Neural cell (in vitro differentiated cells): ENCODE measurements around the gene CMTM5. TPM values are rescaled to one million over a fixed set of nuclear protein-coding genes. Genes with fewer than 3 reads are reported as not detected.

ENCODE experiments used
- H2AFZ ChIP-seq: fragments of 200-600, 300-800 bp; sonication (generic), shearing (Covaris generic); 2 replicates; pipeline ENCODE4 v1.6.0; 2014; ENCODE audit warnings: low read depth, mild to moderate bottlenecking, antibody characterized with exemption, low read length, moderate library complexity
- H3F3A ChIP-seq: fragments of 200-600 bp; shearing (Covaris generic); 2 replicates; pipeline ENCODE4 v1.6.1; 2016; ENCODE audit warnings: mild to moderate bottlenecking, moderate library complexity, mixed read lengths, antibody characterized with exemption, low read length; ENCODE audit not compliant: insufficient read depth, poor library complexity, severe bottlenecking
- H3K27ac ChIP-seq: fragments of 200-600, 300-800 bp; sonication (generic), shearing (Covaris generic); 2 replicates; pipeline ENCODE4 v1.5.1; 2014; ENCODE audit warnings: mild to moderate bottlenecking, low read length, moderate library complexity
- H3K27me3 ChIP-seq: fragments of 300-800, 200-600 bp; sonication (generic), shearing (Covaris generic); 2 replicates; pipeline ENCODE4 v1.6.0; 2014; ENCODE audit warnings: mild to moderate bottlenecking, low read depth, low read length, moderate library complexity; ENCODE audit not compliant: insufficient read depth
- H3K36me3 ChIP-seq: fragments of 300-800, 200-600 bp; sonication (generic), shearing (Covaris generic); 2 replicates; pipeline ENCODE4 v1.5.1; 2014; ENCODE audit warnings: mild to moderate bottlenecking, antibody characterized with exemption, low read length, moderate library complexity; ENCODE audit not compliant: insufficient read depth
- H3K4me2 ChIP-seq: fragments of 300-800, 200-600 bp; sonication (generic), shearing (Covaris generic); 2 replicates; pipeline ENCODE4 v1.6.0; 2014; ENCODE audit warnings: mild to moderate bottlenecking, low read length
- H3K4me3 ChIP-seq: fragments of 300-800, 200-600 bp; sonication (generic), shearing (Covaris generic); 2 replicates; pipeline ENCODE4 v1.5.1; 2014; ENCODE audit warnings: mild to moderate bottlenecking, low read length, moderate library complexity
- H3K79me2 ChIP-seq: fragments of 200-600 bp; shearing (Covaris generic); replicated peaks from 2 replicates; pipeline ENCODE4 v1.6.0; 2014; ENCODE audit warnings: mild to moderate bottlenecking, low read length, moderate library complexity; ENCODE audit not compliant: insufficient read depth
- H3K9ac ChIP-seq: fragments of 300-800, 200-600 bp; sonication (generic), shearing (Covaris generic); 2 replicates; pipeline ENCODE4 v1.6.1; 2016; ENCODE audit warnings: mild to moderate bottlenecking, low read length, mixed read lengths
- H3K9me2 ChIP-seq: fragments of 200-600 bp; shearing (Covaris generic); 2 replicates; pipeline ENCODE4 v1.6.1; 2016; ENCODE audit warnings: mild to moderate bottlenecking, low read length, mixed read lengths; ENCODE audit not compliant: insufficient read depth
- H3K9me3 ChIP-seq: fragments of 200-600, 300-800 bp; sonication (generic), shearing (Covaris generic); 2 replicates; pipeline ENCODE4 v1.6.1; 2016; ENCODE audit warnings: mild to moderate bottlenecking, mixed run types, low read length, moderate library complexity, mixed read lengths
- H4K20me1 ChIP-seq: fragments of 200-600 bp; shearing (Covaris generic); 2 replicates; pipeline ENCODE4 v1.6.1; 2016; ENCODE audit warnings: mild to moderate bottlenecking, mixed run types; ENCODE audit not compliant: insufficient read depth
- EP300 ChIP-seq: fragments of 450-650 bp; conservative IDR thresholded peaks from 2 replicates; pipeline ENCODE4 v1.6.1; 2014; ENCODE audit warnings: antibody characterized with exemption, mild to moderate bottlenecking, moderate library complexity; ENCODE audit not compliant: poor library complexity, severe bottlenecking
- EZH2 ChIP-seq: fragments of 200-600, 300-800 bp; shearing (Covaris generic), sonication (generic); IDR thresholded peaks from 2 replicates; pipeline ENCODE4 v1.6.1; 2014; ENCODE audit warnings: antibody characterized with exemption, low read length, borderline replicate concordance, mild to moderate bottlenecking; ENCODE audit not compliant: insufficient read depth, poor library complexity, severe bottlenecking
- MXI1 ChIP-seq: fragments of 450-650 bp; conservative IDR thresholded peaks from 2 replicates; pipeline ENCODE4 v1.6.1; 2014; ENCODE audit warnings: antibody characterized with exemption, mild to moderate bottlenecking; ENCODE audit not compliant: poor library complexity, severe bottlenecking
- POLR2AphosphoS5 ChIP-seq: IDR thresholded peaks from 2 replicates; pipeline ENCODE4 v1.6.1; 2012
- RAD21 ChIP-seq: fragments of 450-650 bp; conservative IDR thresholded peaks from 2 replicates; pipeline ENCODE4 v1.6.1; 2014; ENCODE audit warnings: antibody characterized with exemption, mild to moderate bottlenecking, moderate library complexity
- SMC3 ChIP-seq: fragments of 450-650 bp; conservative IDR thresholded peaks from 2 replicates; pipeline ENCODE4 v1.6.1; 2014; ENCODE audit warnings: antibody characterized with exemption, mild to moderate bottlenecking, moderate library complexity; ENCODE audit not compliant: poor library complexity
- TAF1 ChIP-seq: IDR thresholded peaks from 2 replicates; pipeline ENCODE4 v1.6.1; 2012; ENCODE audit warnings: low read depth
- polyA plus RNA-seq: library from polyadenylated mRNA; depleted of rRNA; stranded (reverse); fragments of >200 nt; gene quantifications from 2 replicates; pipeline ENCODE4 v1.2.3, GENCODE V29; 2014
- TF ChIP-seq, protein P1 (sequence below): fragments of 450-650 bp; IDR thresholded peaks from 2 replicates; pipeline ENCODE4 v1.5.1; 2014; ENCODE audit warnings: antibody characterized with exemption, mild to moderate bottlenecking, moderate library complexity; ENCODE audit not compliant: poor library complexity, severe bottlenecking
- TF ChIP-seq, protein P2 (sequence below): IDR thresholded peaks from 2 replicates; pipeline ENCODE4 v1.6.1; 2012; ENCODE audit warnings: borderline replicate concordance

The CMTM5 gene
- polyA plus RNA-seq, 1 donor from 2014 or later: not detected

DNA sequence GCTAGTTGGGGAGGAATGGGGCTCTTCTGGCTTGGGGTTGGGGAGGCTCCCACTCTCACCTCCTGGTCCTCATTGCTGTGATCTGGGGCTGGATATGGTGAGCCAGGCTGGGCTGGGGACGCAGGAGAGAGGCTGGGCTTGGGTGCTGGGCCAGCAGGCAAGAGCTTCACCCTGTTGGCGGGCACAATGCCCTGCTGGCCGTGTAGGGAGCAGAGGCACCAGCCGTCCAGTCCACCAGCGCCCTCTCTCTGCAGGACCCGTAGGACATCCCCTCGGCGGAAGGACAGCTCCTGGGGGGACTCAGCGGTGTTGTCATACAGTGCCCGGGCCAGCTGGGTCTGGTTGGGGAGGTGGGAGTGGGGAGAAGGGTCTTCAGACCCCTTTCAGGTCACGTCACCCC, 16.4 kb upstream of the CMTM5 start:
- no peak overlapping the region for H3K4me3 ChIP-seq
- no peaks in the 10 kb centered on the region for H3K36me3 ChIP-seq
- H3K9me2 ChIP-seq: no peaks in the 10 kb centered on the region
- no peak overlapping the region for H2AFZ ChIP-seq
- TF ChIP-seq SMC3: no peak
- no peak for TF ChIP-seq RAD21
- no peak for TF ChIP-seq TAF1
- TF ChIP-seq EP300: no peak
- TF ChIP-seq POLR2AphosphoS5: no peak
- TF ChIP-seq, protein P1, sequence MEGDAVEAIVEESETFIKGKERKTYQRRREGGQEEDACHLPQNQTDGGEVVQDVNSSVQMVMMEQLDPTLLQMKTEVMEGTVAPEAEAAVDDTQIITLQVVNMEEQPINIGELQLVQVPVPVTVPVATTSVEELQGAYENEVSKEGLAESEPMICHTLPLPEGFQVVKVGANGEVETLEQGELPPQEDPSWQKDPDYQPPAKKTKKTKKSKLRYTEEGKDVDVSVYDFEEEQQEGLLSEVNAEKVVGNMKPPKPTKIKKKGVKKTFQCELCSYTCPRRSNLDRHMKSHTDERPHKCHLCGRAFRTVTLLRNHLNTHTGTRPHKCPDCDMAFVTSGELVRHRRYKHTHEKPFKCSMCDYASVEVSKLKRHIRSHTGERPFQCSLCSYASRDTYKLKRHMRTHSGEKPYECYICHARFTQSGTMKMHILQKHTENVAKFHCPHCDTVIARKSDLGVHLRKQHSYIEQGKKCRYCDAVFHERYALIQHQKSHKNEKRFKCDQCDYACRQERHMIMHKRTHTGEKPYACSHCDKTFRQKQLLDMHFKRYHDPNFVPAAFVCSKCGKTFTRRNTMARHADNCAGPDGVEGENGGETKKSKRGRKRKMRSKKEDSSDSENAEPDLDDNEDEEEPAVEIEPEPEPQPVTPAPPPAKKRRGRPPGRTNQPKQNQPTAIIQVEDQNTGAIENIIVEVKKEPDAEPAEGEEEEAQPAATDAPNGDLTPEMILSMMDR: no peak
- no peak for TF ChIP-seq MXI1
- TF ChIP-seq, protein P2, sequence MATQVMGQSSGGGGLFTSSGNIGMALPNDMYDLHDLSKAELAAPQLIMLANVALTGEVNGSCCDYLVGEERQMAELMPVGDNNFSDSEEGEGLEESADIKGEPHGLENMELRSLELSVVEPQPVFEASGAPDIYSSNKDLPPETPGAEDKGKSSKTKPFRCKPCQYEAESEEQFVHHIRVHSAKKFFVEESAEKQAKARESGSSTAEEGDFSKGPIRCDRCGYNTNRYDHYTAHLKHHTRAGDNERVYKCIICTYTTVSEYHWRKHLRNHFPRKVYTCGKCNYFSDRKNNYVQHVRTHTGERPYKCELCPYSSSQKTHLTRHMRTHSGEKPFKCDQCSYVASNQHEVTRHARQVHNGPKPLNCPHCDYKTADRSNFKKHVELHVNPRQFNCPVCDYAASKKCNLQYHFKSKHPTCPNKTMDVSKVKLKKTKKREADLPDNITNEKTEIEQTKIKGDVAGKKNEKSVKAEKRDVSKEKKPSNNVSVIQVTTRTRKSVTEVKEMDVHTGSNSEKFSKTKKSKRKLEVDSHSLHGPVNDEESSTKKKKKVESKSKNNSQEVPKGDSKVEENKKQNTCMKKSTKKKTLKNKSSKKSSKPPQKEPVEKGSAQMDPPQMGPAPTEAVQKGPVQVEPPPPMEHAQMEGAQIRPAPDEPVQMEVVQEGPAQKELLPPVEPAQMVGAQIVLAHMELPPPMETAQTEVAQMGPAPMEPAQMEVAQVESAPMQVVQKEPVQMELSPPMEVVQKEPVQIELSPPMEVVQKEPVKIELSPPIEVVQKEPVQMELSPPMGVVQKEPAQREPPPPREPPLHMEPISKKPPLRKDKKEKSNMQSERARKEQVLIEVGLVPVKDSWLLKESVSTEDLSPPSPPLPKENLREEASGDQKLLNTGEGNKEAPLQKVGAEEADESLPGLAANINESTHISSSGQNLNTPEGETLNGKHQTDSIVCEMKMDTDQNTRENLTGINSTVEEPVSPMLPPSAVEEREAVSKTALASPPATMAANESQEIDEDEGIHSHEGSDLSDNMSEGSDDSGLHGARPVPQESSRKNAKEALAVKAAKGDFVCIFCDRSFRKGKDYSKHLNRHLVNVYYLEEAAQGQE: no peak
- no peak for TF ChIP-seq EZH2
- H3K27ac ChIP-seq: no peak overlapping the region
- H3K4me2 ChIP-seq: no peak overlapping the region
- no peaks in the 10 kb centered on the region for H3K9me3 ChIP-seq
- H3K79me2 ChIP-seq: peaks cover 25% of the 10 kb centered on the region
- peaks cover 5% of the 10 kb centered on the region for H3K27me3 ChIP-seq
- H3K9ac ChIP-seq: no peak overlapping the region
- no peaks in the 10 kb centered on the region for H4K20me1 ChIP-seq
- H3F3A ChIP-seq: no peaks in the 10 kb centered on the region

DNA sequence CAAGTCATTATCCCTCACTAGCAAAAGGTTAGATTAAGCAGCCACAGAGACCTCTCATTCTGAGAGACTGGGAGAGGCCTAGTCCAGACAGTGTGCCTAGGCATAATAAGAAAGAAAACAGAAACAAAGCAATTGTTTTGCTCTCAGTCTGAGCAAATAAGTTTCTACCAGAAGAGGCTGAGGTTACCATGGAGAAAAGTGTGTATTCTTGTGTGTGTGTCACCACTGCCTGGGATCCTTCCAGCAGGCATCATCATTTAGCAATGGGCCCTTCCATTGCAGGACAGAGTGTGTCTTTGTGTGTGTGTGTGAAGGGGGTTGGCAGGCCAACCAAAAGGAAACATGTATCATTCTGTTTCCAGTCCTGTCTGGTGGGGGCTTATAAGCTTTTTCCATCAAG, 15.5 kb upstream of the CMTM5 start:
- H3K4me3 ChIP-seq: no peak overlapping the region
- no peaks in the 10 kb centered on the region for H3K9me2 ChIP-seq
- peaks cover 12% of the 10 kb centered on the region for H3K27me3 ChIP-seq
- no peaks in the 10 kb centered on the region for H3K36me3 ChIP-seq
- no peak overlapping the region for H3K27ac ChIP-seq
- no peaks in the 10 kb centered on the region for H3K9me3 ChIP-seq
- no peaks in the 10 kb centered on the region for H4K20me1 ChIP-seq
- no peak overlapping the region for H3K9ac ChIP-seq
- TF ChIP-seq POLR2AphosphoS5 (no peak), MXI1 (no peak), EP300 (no peak), SMC3 (no peak), EZH2 (no peak), RAD21 (no peak), TAF1 (no peak)
- TF ChIP-seq, protein P1: no peak
- TF ChIP-seq, protein P2: no peak
- no peaks in the 10 kb centered on the region for H3F3A ChIP-seq
- no peak overlapping the region for H3K4me2 ChIP-seq
- H2AFZ ChIP-seq: no peak overlapping the region
- peaks cover 25% of the 10 kb centered on the region for H3K79me2 ChIP-seq
